Activated T-cell treated with anti-CD3 and anti-CD28 coated beads, Interleukin-2, amount 50 U/mL, for 72 hours (primary cell): ENCODE measurements around the gene IL27RA. TPM values are rescaled to one million over a fixed set of nuclear protein-coding genes. Genes with fewer than 3 reads are reported as not detected.

Experiments
- ATAC-seq, 2 donors: fragments of 150-1000 bp; cut with Tn5 transposase; replicated peaks in 1 of 2; 2 replicates each; pipeline ENCODE4 v1.10.0; 2021; ENCODE audit warnings: moderate library complexity in 2 of 2, mild to moderate bottlenecking in 1 of 2
- DNase-seq, 2 donors: peaks; one replicate each; pipeline ENCODE4 v3.0.0; 2021 to 2022; ENCODE audit warnings: mixed read lengths in 1 of 2
- H3K27ac Mint-ChIP-seq: one replicate; pipeline ENCODE4 v1.8.0; 2022; ENCODE audit warnings: mild to moderate bottlenecking, moderate library complexity, mixed read lengths
- H3K27me3 Mint-ChIP-seq: one replicate; pipeline ENCODE4 v1.8.0; 2022; ENCODE audit warnings: low read depth, mixed read lengths
- H3K36me3 Mint-ChIP-seq, 2 donors: one replicate each; pipeline ENCODE4 v1.8.0; 2022; ENCODE audit warnings: mixed read lengths in 2 of 2, mild to moderate bottlenecking in 1 of 2; ENCODE audit not compliant: insufficient read depth in 2 of 2
- H3K4me1 Mint-ChIP-seq: one replicate; pipeline ENCODE4 v1.8.0; 2022; ENCODE audit warnings: low read depth, mixed read lengths
- H3K4me3 Mint-ChIP-seq, 2 donors: one replicate each; pipeline ENCODE4 v1.8.0; 2022; ENCODE audit warnings: mild to moderate bottlenecking in 2 of 2, mixed read lengths in 2 of 2, moderate library complexity in 2 of 2
- H3K9me3 Mint-ChIP-seq, 2 donors: one replicate each; pipeline ENCODE4 v1.8.0; 2022; ENCODE audit warnings: mixed read lengths in 2 of 2
- total RNA-seq, 2 donors: library from RNA; stranded (reverse); gene quantifications; one replicate each; pipeline ENCODE4 v1.2.3, GENCODE V29; 2022

Gene IL27RA
- total RNA-seq, 2 donors from 2014 or later: 67.0 to 75.2 TPM

DNA sequence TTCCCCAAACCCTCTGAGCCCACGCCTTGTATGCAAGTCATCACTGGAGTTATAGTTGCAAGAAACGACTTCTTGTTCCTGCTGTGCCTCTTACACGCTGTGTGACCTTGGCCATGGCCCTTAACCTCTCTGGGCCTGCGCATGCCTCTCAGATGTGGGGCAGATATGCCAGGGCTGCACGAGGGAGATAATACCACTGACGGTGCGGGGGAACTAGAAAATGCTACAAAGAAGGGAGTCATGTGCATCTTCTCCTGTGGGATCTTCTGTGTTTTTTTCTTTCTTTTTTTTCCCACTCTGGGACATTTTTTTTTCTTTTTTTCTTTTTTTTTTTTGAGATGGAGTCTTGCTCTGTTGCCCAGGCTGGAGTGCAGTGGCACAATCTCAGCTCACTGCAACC is 63.3 kb downstream of the IL27RA start:
- no peak overlapping the region for H3K4me3 Mint-ChIP-seq
- DNase-seq (no peak), ATAC-seq (no peak)
- H3K36me3 Mint-ChIP-seq: peaks cover 5 to 20% of the 10 kb centered on the region in 2 donors
- peaks cover 2 to 4% of the 10 kb centered on the region in 2 donors for H3K9me3 Mint-ChIP-seq
- H3K27ac Mint-ChIP-seq: no peak overlapping the region
- H3K4me1 Mint-ChIP-seq: peaks cover 10% of the 10 kb centered on the region
- no peaks in the 10 kb centered on the region for H3K27me3 Mint-ChIP-seq

DNA sequence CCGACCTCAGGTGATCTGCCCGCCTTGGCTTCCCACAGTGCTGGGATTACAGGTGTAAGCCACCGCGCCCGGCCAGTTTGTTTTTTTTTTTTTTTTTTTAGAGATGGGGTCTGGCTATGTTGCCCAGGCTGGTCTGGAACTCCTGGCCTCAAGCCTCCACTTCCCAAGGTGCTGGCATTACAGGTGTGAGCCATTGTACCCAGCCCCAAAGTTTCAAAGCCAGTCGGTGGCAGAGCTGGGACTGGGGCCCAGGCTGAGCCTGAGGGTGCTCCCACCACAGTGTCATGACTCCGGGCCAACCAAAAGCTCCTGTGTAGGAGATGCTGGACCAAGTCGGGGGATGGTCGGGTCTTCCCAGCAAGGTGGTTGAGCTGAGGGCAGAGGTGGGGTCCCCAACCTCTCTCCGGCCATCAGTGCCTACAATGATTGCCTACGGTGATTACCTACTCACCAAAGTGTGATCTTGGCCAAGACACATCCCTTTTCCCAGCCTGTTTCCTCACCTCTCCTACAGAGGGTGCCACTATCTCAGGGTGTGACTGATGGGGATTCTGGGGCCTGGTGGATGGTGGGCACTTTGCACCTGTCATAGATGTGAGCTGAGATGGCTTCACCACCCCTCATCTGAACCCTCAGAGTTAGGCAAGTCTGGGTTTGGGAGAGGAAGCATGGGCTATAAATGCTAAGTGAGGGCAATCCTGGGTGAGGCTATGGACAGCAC is 64.9 kb downstream of the IL27RA start:
- peaks cover 9% of the 10 kb centered on the region for H3K4me1 Mint-ChIP-seq
- no peak overlapping the region for H3K4me3 Mint-ChIP-seq
- no peak for DNase-seq
- H3K27me3 Mint-ChIP-seq: no peaks in the 10 kb centered on the region
- no peak for ATAC-seq
- no peak overlapping the region for H3K27ac Mint-ChIP-seq
- peaks cover 5 to 19% of the 10 kb centered on the region in 2 donors for H3K36me3 Mint-ChIP-seq
- peaks cover 2 to 4% of the 10 kb centered on the region in 2 donors for H3K9me3 Mint-ChIP-seq

DNA sequence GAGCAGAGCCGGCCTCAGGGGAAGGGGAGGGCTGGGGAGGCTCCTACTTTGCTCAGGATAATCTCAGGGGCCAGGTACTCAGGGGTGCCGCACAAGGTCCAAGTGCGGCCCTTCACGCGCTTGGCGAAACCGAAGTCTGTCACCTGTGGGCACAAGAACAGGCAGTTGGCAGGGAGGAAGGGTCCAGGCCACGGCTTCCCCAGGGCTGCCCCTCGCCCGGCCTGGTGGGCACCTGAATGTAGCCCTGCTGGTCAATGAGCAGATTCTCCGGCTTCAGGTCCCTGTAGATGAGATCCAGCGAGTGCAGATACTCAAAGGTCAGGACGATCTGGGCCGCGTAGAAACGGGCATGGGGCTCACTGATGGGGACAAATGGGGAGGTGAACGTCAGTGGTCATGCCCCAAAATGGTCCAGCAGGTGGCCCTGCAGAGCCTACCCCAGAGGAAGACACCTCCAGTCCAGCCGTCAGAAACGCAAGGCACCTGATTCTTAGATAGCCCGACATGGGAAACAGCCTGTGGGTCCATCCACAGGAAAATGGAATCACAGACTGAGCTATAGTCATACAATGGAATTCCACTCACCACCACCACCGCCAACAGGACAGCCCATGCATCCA is 66.1 kb downstream of the IL27RA start:
- Mint-ChIP-seq H3K36me3 (peaks cover 5 to 14% of the 10 kb centered on the region in 2 donors), H3K27ac (no peak overlapping the region), H3K4me1 (no peaks in the 10 kb centered on the region), H3K9me3 (peaks cover 2 to 4% of the 10 kb centered on the region in 2 donors), H3K4me3 (no peak overlapping the region), H3K27me3 (no peaks in the 10 kb centered on the region)
- DNase-seq (no peak), ATAC-seq (no peak)

- no peaks in the 10 kb centered on the region for H3K9me3 Mint-ChIP-seq
- no peak overlapping the region for H3K4me3 Mint-ChIP-seq
- peaks cover 0 to 2% of the 10 kb centered on the region in 2 donors for H3K36me3 Mint-ChIP-seq
Measured at GRCh38 chr19:14101003-14101545, 69.5 kb downstream of the IL27RA start.

DNA sequence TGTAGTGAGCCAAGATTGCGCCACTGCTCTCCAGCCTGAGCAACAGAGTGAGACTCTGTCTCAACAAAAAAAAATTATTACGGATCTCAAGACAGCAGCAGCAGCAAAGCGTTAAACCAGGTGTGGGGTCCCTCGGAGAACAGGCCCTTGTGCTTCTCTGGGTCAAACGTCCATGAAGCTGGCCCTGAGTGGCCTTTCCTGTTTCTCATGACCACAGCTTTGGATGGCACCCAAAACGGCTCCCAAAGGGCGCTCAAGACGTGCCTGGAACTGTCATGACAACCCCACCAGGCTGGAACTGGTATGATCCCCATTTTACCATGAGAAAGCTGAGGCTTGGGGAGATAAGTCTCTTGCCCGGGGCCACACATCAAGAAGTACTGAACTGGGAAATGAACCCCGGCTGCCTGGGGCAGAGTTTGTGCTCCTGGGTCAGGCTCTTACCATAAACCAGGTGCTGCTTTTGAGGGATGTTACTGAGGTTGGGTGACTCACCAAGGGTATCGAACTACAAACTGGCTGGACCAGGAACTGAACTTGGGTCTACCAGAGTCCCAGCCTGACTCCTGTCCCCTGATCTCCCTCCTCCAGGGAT is 70.6 kb downstream of the IL27RA start:
- Mint-ChIP-seq H3K4me3 (no peak overlapping the region), H3K36me3 (peaks cover 0 to under 1% of the 10 kb centered on the region in 2 donors), H3K27me3 (no peaks in the 10 kb centered on the region), H3K27ac (no peak overlapping the region), H3K9me3 (no peaks in the 10 kb centered on the region), H3K4me1 (no peaks in the 10 kb centered on the region)
- ATAC-seq (no peak), DNase-seq (no peak)

More at GRCh38 chr19:14101003-14101545, 69.5 kb downstream of the IL27RA start:
- DNase-seq: no peak
- Mint-ChIP-seq H3K27ac (no peak overlapping the region), H3K27me3 (no peaks in the 10 kb centered on the region), H3K4me1 (no peaks in the 10 kb centered on the region)
- no peak for ATAC-seq

GRCh38 chr19:14102756-14103155 is 71.2 kb downstream of the IL27RA start:
- Mint-ChIP-seq H3K4me3 (no peak overlapping the region), H3K27me3 (no peaks in the 10 kb centered on the region), H3K9me3 (no peaks in the 10 kb centered on the region), H3K27ac (no peak overlapping the region), H3K36me3 (no peaks in the 10 kb centered on the region), H3K4me1 (no peaks in the 10 kb centered on the region)
- ATAC-seq (no peak), DNase-seq (no peak)

Other genes starting within 250 kb of the IL27RA start
- gene ZSWIM4, start 236.3 kb upstream of the IL27RA start, total RNA-seq: 10 to 100 TPM; 11.1 to 12.0 TPM
- gene NANOS3, start 154.6 kb upstream of the IL27RA start, total RNA-seq: 1 to 10 TPM; 3.1 to 3.8 TPM
- gene BRME1, start 125.6 kb upstream of the IL27RA start, total RNA-seq: 10 to 100 TPM; 13.2 to 15.7 TPM
- 10 to 100 TPM; 39.4 to 44.7 TPM for gene CC2D1A, start 125.6 kb upstream of the IL27RA start, total RNA-seq
- under 1 TPM in 1 of 2 donors, not detected in 1; 0.81 TPM for gene PODNL1, start 93.3 kb upstream of the IL27RA start, total RNA-seq
- 10 to 100 TPM; 62.9 to 79.8 TPM for gene DCAF15, start 79.3 kb upstream of the IL27RA start, total RNA-seq
- 10 to 100 TPM; 11.4 to 11.9 TPM for gene RFX1, start 25.4 kb upstream of the IL27RA start, total RNA-seq
- not detected for gene RLN3, start 3.6 kb upstream of the IL27RA start, total RNA-seq
- under 1 TPM in 1 of 2 donors, not detected in 1; 0.10 TPM for gene PALM3, start 30.3 kb downstream of the IL27RA start, total RNA-seq
- 1 to 10 TPM; 4.6 to 5.8 TPM for gene MISP3, start 41.0 kb downstream of the IL27RA start, total RNA-seq
- not detected for gene C19orf67, start 54.0 kb downstream of the IL27RA start, total RNA-seq
- gene SAMD1, start 59.0 kb downstream of the IL27RA start, total RNA-seq: 10 to 100 TPM; 41.6 to 77.1 TPM
- gene PRKACA, start 86.0 kb downstream of the IL27RA start, total RNA-seq: 10 to 100 TPM; 67.7 to 75.0 TPM
- gene ASF1B, start 104.8 kb downstream of the IL27RA start, total RNA-seq: 10 to 100 TPM; 71.3 to 84.4 TPM
- 10 to 100 TPM; 15.0 to 21.2 TPM for gene ADGRL1, start 174.4 kb downstream of the IL27RA start, total RNA-seq